GM19468 (cell line): ENCODE measurements around the gene LHX4.
"Not testable (repeated sequence)": the region's sequence is repeated elsewhere in the genome, so short reads cannot be mapped to it uniquely, and the experiment has no call there.

Experiments
- ATAC-seq: cut with Tn5 transposase; IDR thresholded peaks from one replicate; pipeline ENCODE4 v1.9.1; 2021; ENCODE audit warnings: mild to moderate bottlenecking, moderate library complexity, moderate number of reproducible peaks; ENCODE audit not compliant: unreplicated experiment; ENCODE audit errors: extremely low read depth

The LHX4 gene

GRCh38 chr1:180196436-180197003 is 33.5 kb upstream of the LHX4 start:
- no peak for ATAC-seq

- ATAC-seq = no peak
These were observed 32.8 kb upstream of the LHX4 start for GRCh38 chr1:180197231-180197630.

GRCh38 chr1:180198196-180198595 is 31.9 kb upstream of the LHX4 start:
- ATAC-seq = no peak

- no peak for ATAC-seq
These were observed 31.5 kb upstream of the LHX4 start for GRCh38 chr1:180198611-180199010.

- ATAC-seq = no peak
These were observed 31.0 kb upstream of the LHX4 start for GRCh38 chr1:180199018-180199417.

GRCh38 chr1:180201451-180202200 is 28.4 kb upstream of the LHX4 start:
- ATAC-seq = no peak

- not testable (repeated sequence) for ATAC-seq
These were observed 27.5 kb upstream of the LHX4 start for GRCh38 chr1:180202588-180202987.

- ATAC-seq = no peak
These were observed 25.8 kb upstream of the LHX4 start for GRCh38 chr1:180204231-180204630.

- no peak for ATAC-seq
These were observed 23.5 kb upstream of the LHX4 start for GRCh38 chr1:180206581-180206980.

GRCh38 chr1:180208264-180208663 is 21.8 kb upstream of the LHX4 start:
- ATAC-seq = no peak

GRCh38 chr1:180210008-180210620 is 19.9 kb upstream of the LHX4 start:
- ATAC-seq = no peak

GRCh38 chr1:180211156-180211859 is 18.8 kb upstream of the LHX4 start:
- ATAC-seq = no peak

- no peak for ATAC-seq
These were observed 18.2 kb upstream of the LHX4 start for GRCh38 chr1:180211860-180212229.

GRCh38 chr1:180213401-180214170 is 16.5 kb upstream of the LHX4 start:
- no peak for ATAC-seq

- ATAC-seq = no peak
These were observed 14.0 kb upstream of the LHX4 start for GRCh38 chr1:180215856-180216625.

GRCh38 chr1:180217006-180217405 is 13.1 kb upstream of the LHX4 start:
- no peak for ATAC-seq

- no peak for ATAC-seq
These were observed 11.0 kb upstream of the LHX4 start for GRCh38 chr1:180218806-180219765.

GRCh38 chr1:180219776-180220175 is 10.3 kb upstream of the LHX4 start:
- no peak for ATAC-seq
